PC-3 (cell line): ENCODE measurements around the gene TMEM114. TPM values are rescaled to one million over a fixed set of nuclear protein-coding genes. Genes with fewer than 3 reads are reported as not detected.
"Not testable (repeated sequence)": the region's sequence is repeated elsewhere in the genome, so short reads cannot be mapped to it uniquely, and the experiment has no call there.

ENCODE experiments used
- ATAC-seq: fragments of 200-7000 bp; cut with Tn5 transposase; 2 replicates; pipeline ENCODE4 v1.9.1; 2020; ENCODE audit warnings: mild to moderate bottlenecking, moderate library complexity
- BruUV-seq: library from RNA; stranded (reverse); fragments of 400-500 nt; replicated peaks from 2 replicates; lab custom pipeline; 2021; lab: Mats Ljungman, UMichigan
- CTCF ChIA-PET: fragments of 300-600 bp; sonication (Branson Sonifier 250); formaldehyde crosslinking; loops from one replicate; lab custom pipeline; 2022; ENCODE audit warnings: antibody characterized with exemption; lab: Charles Lee
- POLR2A ChIA-PET: fragments of 300-600 bp; sonication (Branson Sonifier 250); formaldehyde crosslinking; loops from one replicate; lab custom pipeline; 2022; ENCODE audit warnings: antibody characterized with exemption; ENCODE audit not compliant: unreplicated experiment; lab: Charles Lee
- DNase-seq: peaks from one replicate; pipeline ENCODE4 v3.0.0-alpha.2; 2015
- H2AFZ ChIP-seq: fragments of 300-600 bp; sonication (generic); 2 replicates; pipeline ENCODE4 v1.6.0; 2016; ENCODE audit warnings: antibody characterized with exemption, low read length
- H3F3A ChIP-seq: fragments of 300-600 bp; sonication (generic); one replicate; pipeline ENCODE4 v1.6.0; 2017; ENCODE audit warnings: antibody characterized with exemption, low read length, control low read depth, mild to moderate bottlenecking; ENCODE audit not compliant: unreplicated experiment
- H3K27ac ChIP-seq: fragments of 300-600 bp; sonication (generic); 2 replicates; pipeline ENCODE4 v1.5.1; 2016; ENCODE audit warnings: mild to moderate bottlenecking, low read length
- H3K27me3 ChIP-seq: fragments of 300-600 bp; sonication (generic); 2 replicates; pipeline ENCODE4 v1.6.1; 2016; ENCODE audit warnings: low read length, mixed read lengths
- H3K36me3 ChIP-seq: fragments of 300-600 bp; sonication (generic); 2 replicates; pipeline ENCODE4 v1.6.1; 2016; ENCODE audit warnings: low read depth, mixed run types, low read length, mixed read lengths
- H3K4me1 ChIP-seq: fragments of 300-600 bp; sonication (generic); 2 replicates; pipeline ENCODE4 v1.5.1; 2016; ENCODE audit warnings: low read length; ENCODE audit not compliant: insufficient read depth
- H3K4me2 ChIP-seq: fragments of 300-600 bp; sonication (generic); 2 replicates; pipeline ENCODE4 v1.6.0; 2016; ENCODE audit warnings: low read length
- H3K4me3 ChIP-seq: fragments of 300-600 bp; sonication (generic); 2 replicates; pipeline ENCODE4 v1.5.1; 2016; ENCODE audit warnings: mild to moderate bottlenecking, low read length, mixed read lengths
- H3K79me2 ChIP-seq: fragments of 300-600 bp; sonication (generic); 2 replicates; pipeline ENCODE4 v1.6.1; 2017; ENCODE audit warnings: low read length, mixed read lengths
- H3K9ac ChIP-seq: fragments of 300-600 bp; sonication (generic); 2 replicates; pipeline ENCODE4 v1.6.0; 2016; ENCODE audit warnings: mild to moderate bottlenecking, low read length
- H3K9me2 ChIP-seq: fragments of 300-600 bp; sonication (generic); replicated peaks from 2 replicates; pipeline ENCODE4 v1.6.1; 2016; ENCODE audit warnings: mixed run types, low read length, mixed read lengths
- H3K9me3 ChIP-seq: fragments of 300-600 bp; sonication (generic); 2 replicates; pipeline ENCODE4 v1.6.1; 2016; ENCODE audit warnings: low read length, mixed read lengths
- H4K20me1 ChIP-seq: fragments of 300-600 bp; sonication (generic); 2 replicates; pipeline ENCODE4 v1.6.1; 2016; ENCODE audit warnings: low read length, mixed read lengths
- EZH2 ChIP-seq: fragments of 300-600 bp; sonication (generic); IDR thresholded peaks from one replicate; pipeline ENCODE4 v1.6.1; 2017; ENCODE audit warnings: antibody characterized with exemption, mild to moderate bottlenecking, low read length; ENCODE audit not compliant: unreplicated experiment
- EZH2phosphoT487 ChIP-seq: fragments of 300-600 bp; sonication (generic); IDR thresholded peaks from 2 replicates; pipeline ENCODE4 v1.6.1; 2018; ENCODE audit warnings: mild to moderate bottlenecking, antibody characterized with exemption, low read length, borderline replicate concordance
- intact Hi-C: fragments of 100-400 bp; cut with micrococcal nuclease; formaldehyde crosslinking; loops from 2 replicates; pipeline ENCODE4 v1.9.0; 2023
- total RNA-seq: library from RNA; depleted of rRNA; stranded (reverse); fragments of >200 nt; gene quantifications from 2 replicates; pipeline ENCODE4 v1.2.3, GENCODE V29; 2014
- TF ChIP-seq, protein P1 (sequence below): fragments of 300-600 bp; sonication (generic); conservative IDR thresholded peaks from 2 replicates; pipeline ENCODE4 v1.5.1; 2017; ENCODE audit warnings: antibody characterized with exemption, low read depth, mild to moderate bottlenecking, low read length

Gene TMEM114
- total RNA-seq, 1 experiment from 2014 or later: not detected

DNA sequence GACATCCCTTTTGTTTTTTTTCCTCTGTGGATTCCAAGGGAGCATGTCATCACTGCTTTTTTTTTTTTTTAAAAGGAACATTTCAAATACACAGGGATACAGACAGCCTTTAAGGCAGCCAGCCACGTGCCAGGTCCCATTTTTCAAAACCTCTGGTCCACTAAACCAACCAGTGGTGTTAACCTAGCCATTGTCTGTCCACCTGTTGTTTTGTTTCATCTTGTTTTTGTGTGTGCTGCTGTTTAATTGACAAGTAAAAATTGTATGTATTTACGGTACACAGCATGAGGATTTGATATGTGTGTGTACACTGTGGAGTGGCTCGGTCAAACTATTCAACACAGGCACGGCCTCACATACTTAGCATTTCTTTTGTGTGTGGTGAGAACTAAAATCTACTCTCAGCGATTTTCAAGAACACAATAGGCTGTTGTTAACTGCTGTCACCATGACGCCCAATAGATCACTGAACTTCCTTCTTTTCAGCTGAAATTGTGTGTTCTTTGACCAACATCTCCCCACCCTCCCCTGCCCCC lies 19.2 kb downstream of the TMEM114 start:
- CTCF ChIA-PET: no interaction called here
- DNase-seq: no peak
- Histone ChIP-seq H3F3A (no peaks in the 10 kb centered on the region), H3K9me2 (no peaks in the 10 kb centered on the region), H3K27me3 (peaks cover 24% of the 10 kb centered on the region), H3K4me1 (no peaks in the 10 kb centered on the region), H2AFZ (no peak overlapping the region), H3K9me3 (no peaks in the 10 kb centered on the region), H3K9ac (no peak overlapping the region), H3K36me3 (no peaks in the 10 kb centered on the region), H3K4me2 (no peak overlapping the region), H4K20me1 (no peaks in the 10 kb centered on the region), H3K79me2 (no peaks in the 10 kb centered on the region), H3K27ac (no peak overlapping the region), H3K4me3 (no peak overlapping the region)
- POLR2A ChIA-PET: no interaction called here
- TF ChIP-seq EZH2phosphoT487 (no peak), EZH2 (no peak)
- TF ChIP-seq, protein P1, sequence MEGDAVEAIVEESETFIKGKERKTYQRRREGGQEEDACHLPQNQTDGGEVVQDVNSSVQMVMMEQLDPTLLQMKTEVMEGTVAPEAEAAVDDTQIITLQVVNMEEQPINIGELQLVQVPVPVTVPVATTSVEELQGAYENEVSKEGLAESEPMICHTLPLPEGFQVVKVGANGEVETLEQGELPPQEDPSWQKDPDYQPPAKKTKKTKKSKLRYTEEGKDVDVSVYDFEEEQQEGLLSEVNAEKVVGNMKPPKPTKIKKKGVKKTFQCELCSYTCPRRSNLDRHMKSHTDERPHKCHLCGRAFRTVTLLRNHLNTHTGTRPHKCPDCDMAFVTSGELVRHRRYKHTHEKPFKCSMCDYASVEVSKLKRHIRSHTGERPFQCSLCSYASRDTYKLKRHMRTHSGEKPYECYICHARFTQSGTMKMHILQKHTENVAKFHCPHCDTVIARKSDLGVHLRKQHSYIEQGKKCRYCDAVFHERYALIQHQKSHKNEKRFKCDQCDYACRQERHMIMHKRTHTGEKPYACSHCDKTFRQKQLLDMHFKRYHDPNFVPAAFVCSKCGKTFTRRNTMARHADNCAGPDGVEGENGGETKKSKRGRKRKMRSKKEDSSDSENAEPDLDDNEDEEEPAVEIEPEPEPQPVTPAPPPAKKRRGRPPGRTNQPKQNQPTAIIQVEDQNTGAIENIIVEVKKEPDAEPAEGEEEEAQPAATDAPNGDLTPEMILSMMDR: no peak
- intact Hi-C loops: no loop called here
- ATAC-seq: no peak
- no TSS peak for BruUV-seq

DNA sequence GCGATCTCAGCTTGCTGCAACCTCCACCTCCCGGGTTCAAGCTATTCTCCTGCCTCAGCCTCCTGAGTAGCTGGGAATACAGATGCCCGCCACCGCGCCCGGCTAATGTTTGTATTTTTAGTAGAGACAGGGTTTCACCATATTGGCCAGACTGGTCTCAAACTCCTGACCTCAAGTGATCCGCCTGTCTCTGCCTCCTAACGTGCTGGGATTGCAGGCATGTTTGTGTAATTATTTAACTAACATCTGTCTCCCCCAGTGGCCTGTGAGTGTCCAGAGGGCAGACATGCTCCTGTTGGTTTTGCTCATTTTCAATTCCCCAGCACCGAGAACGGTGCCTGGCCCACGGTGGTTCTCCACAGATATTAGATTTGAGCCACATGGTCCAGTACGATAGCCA lies 19.9 kb downstream of the TMEM114 start:
- H3K4me3 ChIP-seq, POLR2A ChIA-PET, ATAC-seq, DNase-seq, H3F3A ChIP-seq, CTCF ChIA-PET, H3K9ac ChIP-seq, BruUV-seq, intact Hi-C loops, H3K9me3 ChIP-seq, H3K36me3 ChIP-seq, H4K20me1 ChIP-seq, H3K4me2 ChIP-seq, H3K9me2 ChIP-seq, H3K4me1 ChIP-seq, H3K27ac ChIP-seq, H3K79me2 ChIP-seq, H2AFZ ChIP-seq: not testable (repeated sequence)
- H3K27me3 ChIP-seq: peaks cover 20% of the 10 kb centered on the region

DNA sequence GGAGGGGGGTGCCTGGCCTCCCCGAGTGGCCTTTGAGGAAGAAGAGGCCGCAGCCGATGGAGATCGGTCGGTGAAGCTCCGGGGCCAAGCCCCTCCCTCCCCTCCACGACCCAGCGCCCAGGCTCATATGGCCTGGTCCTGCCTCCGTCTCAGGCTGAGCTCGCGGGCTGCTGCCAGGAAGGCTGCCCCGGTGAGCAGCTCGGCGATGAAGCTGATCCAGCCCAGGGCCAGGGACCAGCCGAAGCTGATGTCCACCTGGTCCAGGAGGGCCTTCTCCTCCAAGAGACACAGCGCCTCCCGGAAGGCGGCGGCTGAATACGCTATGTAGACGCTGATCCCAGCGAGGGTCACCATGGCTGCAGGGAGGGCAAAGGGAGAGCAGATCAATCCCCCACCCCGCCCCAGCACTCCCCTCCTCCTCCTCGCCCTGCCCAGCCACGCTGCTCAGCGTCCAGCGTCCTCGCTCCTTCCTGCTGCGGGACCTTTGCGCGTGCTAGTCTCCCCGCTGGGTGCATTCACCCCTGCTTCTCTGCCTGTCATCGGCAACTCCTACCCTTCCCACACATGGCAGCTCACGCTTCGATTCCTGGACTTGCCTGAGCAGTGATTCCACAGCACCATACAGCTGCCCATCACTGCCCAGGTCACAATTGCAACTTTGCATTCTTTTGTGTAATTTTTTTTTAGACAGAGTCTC lies 20.5 kb downstream of the TMEM114 start:
- Histone ChIP-seq H3K27ac (no peak overlapping the region), H3K36me3 (no peaks in the 10 kb centered on the region), H3K4me1 (no peaks in the 10 kb centered on the region), H4K20me1 (no peaks in the 10 kb centered on the region), H3K9me3 (no peaks in the 10 kb centered on the region), H3K9me2 (no peaks in the 10 kb centered on the region), H3K9ac (no peak overlapping the region), H3F3A (no peaks in the 10 kb centered on the region), H3K27me3 (peaks cover 17% of the 10 kb centered on the region), H3K4me2 (no peak overlapping the region), H3K4me3 (no peak overlapping the region), H2AFZ (no peak overlapping the region), H3K79me2 (no peaks in the 10 kb centered on the region)
- intact Hi-C loops: loop anchor here (5.0 kb wide), 1 partner anchor 53 kb away; the partner anchor contains the start of gene METTL22
- TF ChIP-seq EZH2 (no peak), EZH2phosphoT487 (no peak)
- TF ChIP-seq, protein P1: no peak
- DNase-seq: no peak
- no peak for ATAC-seq
- BruUV-seq: no TSS peak
- POLR2A ChIA-PET: no interaction called here
- CTCF ChIA-PET: interaction anchor here (0.5 kb wide), 1 partner anchor 439 kb away, joined by 3 read pairs; no protein-coding TSS in a partner anchor
